Forelimb muscle (tissue), 1 donor: ENCODE results near the gene WRAP53. TPM values are rescaled to one million over a fixed set of nuclear protein-coding genes. Genes with fewer than 3 reads are reported as not detected.

Experiments
- DNase-seq: peaks from one replicate; pipeline ENCODE4 v3.0.0-alpha.2; 2013; ENCODE audit warnings: low read depth
- polyA plus RNA-seq: library from polyadenylated mRNA; unstranded; fragments of 120-200 nt; gene quantifications from one replicate; pipeline ENCODE4 v1.2.1, GENCODE V29; 2013; ENCODE audit not compliant: insufficient read length

The WRAP53 gene
- polyA plus RNA-seq, 1 donor, result 6.6 TPM

DNA sequence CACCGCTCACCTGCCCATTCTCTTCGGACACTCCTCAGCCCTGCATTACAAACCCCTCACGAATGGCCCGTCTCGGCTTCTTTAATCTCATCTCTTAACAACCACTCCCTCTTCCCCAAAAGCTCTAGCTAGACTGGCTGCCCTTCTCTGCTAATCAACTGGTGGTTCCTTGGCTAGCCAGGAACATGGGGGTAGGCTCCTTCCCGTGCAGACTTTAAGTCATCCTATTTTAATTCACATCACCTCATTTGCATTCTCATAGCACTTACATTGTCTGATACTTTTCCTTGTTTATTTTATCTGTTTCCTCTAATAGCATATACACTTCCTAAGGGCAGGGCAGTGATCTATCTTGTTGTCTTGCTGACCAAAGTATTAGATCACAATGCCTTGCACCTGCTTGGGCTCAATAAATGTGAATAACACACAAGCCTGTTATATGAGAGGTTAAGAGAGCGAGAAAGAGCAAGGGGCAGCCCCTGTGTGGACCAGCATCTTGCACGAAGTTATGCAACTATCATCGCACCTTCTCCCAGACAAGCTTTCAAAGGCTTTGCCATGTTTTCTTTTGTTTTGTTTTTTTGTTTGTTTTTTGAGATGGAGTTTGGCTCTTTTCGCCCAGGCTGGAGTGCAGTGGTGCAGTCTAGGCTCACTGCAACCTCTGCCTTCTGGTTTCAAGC lies 10.7 kb upstream of the WRAP53 start:
- no peak for DNase-seq

DNA sequence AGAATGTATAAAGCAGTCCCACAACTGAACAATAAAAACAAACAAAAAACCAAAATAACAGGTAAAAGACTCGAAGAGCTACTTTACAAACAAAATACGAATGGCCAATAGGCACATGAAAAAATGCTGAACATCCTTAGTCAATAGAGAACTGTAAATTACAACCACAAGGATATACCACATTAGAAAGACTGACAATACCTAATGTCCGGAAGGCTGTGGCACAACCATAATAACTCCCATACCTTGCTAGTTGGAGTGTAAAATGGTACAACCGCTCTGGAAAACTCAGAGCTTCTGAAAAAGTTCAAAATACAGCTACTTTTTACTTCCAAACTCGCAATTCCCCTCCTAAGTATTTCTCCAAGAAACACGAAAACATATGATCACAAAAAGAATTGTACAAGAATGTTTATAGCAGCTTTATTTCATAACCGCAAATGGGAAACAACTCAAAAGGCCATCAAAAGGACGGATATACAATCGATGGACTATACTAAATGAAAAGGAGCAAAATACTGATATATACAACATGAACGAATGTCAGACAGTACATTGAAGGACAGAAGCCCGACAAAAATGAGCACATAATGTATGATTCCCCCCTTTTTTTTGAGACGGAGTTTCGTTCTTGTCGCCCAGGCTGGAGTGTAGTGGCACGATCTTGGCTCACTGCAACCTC lies 3.3 kb upstream of the WRAP53 start:
- DNase-seq, result no peak

DNA sequence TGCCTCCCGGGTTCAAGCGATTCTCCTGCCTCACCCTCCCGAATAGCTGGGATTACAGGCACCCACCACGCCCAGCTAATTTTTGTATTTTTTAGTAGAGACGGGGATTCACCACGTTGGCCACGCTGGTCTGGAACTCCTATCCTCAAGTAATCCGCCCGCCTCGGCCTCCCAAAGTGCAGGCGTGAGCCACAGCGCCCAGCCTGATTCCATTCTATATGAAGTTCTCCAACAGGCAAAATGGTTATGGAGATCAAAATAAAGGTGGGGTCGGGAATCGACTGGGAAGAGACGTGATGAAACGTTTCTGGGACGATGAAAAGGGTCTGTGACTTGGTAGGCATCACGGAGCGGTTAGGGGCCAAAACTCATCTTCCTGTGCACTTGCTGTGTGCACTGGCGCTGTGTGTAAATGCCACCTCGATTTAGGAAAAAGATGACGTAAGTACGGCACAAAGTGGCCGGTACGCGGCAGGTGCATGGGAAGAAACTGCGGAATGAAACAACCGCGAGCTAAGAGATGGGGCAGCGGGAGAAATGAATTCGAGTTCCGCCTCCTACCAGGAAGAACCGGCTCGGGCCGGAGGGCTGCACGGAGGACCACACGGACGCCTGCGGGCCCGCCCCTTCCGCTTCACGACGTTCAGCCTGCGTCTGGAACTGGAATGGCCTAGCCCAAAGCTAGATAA lies 2.6 kb upstream of the WRAP53 start:
- peak; percentile 87 for DNase-seq

DNA sequence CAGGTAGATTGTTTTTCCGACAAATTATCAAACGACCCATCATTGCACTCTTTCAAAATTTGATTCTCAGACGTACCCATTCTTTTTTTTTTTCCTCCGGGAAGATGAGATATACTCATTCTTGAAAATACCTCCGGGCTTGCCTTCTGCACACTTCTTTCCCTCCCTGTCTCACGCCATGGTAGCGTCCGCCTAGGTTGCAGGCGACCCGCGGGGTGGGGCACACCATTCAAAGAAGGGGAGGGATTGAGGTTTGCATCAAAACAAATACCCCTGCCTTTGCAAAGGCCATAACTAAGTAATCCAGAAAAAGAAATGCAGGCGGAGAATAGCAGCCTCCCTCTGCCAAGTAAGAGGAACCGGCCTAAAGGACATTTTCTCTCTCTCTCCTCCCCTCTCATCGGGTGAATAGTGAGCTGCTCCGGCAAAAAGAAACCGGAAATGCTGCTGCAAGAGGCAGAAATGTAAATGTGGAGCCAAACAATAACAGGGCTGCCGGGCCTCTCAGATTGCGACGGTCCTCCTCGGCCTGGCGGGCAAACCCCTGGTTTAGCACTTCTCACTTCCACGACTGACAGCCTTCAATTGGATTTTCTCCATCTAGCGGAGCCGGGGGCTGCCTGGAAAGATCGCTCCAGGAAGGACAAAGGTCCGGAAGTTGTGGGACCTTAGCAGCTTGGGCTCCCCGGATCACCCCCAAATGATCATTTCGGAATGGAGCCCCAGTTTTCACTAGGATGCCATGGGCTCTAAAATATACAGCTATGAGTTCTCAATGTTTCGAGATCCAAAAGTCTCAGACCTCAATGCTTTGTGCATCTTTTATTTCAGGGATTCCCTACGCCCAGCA lies 1.8 kb upstream of the WRAP53 start:
- peak; percentile 67 for DNase-seq

DNA sequence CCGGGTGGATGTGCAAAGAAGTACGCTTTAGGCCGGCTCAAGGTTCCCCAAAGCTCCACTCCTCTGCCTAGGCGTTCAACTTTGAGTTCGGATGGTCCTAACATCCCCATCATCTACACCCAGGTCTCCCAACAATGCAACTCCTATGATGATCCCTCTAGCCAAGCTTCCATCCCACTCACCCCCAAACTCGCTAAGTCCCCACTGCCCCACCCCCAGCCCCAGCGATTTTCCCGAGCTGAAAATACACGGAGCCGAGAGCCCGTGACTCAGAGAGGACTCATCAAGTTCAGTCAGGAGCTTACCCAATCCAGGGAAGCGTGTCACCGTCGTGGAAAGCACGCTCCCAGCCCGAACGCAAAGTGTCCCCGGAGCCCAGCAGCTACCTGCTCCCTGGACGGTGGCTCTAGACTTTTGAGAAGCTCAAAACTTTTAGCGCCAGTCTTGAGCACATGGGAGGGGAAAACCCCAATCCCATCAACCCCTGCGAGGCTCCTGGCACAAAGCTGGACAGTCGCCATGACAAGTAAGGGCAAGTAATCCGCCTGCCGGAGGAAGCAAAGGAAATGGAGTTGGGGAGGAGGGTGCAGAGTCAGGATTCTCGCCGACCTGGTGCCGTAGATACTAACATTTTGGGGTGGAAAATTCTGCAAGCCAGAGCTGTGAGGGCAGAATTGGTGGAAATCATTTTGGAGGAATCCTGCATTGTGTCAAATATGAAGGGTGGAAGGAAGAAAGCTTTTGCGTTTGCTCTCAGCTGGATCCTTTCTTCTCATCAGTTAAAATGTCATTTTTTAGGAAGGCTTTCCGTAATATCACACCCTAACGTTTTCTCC lies 987 bp upstream of the WRAP53 start, which contains the start of gene TP53:
TP53 (minus strand) TSS at position 419 of the 836 bp plus-strand sequence. CDS start 10,896 bp downstream, outside the sequence.
- DNase-seq, result peak; percentile 80

DNA sequence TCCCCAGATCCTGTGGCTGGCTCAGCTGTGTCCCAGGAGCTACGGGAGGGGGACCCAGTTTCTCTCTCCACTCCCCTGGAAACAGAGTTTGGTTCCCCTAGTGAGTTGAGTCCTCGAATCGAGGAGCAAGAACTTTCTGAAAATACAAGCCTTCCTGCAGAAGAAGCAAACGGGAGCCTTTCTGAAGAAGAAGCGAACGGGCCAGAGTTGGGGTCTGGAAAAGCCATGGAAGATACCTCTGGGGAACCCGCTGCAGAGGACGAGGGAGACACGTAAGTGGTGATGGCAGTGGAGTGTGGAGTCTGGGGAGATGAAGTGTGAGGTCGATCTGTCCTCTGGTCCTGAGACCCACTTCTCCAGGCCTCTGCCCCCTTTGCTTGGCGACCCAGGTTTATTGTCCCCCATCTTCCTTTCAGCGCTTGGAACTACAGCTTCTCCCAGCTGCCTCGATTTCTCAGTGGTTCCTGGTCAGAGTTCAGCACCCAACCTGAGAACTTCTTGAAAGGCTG lies 585 bp downstream of the WRAP53 start:
- no peak for DNase-seq

DNA sequence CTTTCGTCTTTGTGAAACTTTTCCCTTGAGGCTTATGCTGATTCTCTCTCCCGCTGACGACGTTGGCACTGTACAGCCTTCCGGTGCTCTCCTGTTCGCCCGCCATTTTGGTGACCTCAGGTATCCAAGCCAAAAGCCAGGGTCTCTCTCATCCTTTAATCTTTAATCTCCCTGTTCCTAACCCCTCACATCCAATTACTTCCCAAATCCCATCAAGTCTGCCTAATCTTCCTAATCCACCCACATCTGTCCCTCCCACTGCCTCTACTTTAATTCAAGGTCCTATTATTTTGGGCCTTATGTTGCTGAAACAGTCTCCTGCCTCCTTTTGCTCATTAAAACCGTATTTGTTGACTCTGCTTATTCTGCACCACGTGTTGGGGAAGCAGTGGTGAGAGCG lies 7.3 kb downstream of the WRAP53 start:
- no peak for DNase-seq

DNA sequence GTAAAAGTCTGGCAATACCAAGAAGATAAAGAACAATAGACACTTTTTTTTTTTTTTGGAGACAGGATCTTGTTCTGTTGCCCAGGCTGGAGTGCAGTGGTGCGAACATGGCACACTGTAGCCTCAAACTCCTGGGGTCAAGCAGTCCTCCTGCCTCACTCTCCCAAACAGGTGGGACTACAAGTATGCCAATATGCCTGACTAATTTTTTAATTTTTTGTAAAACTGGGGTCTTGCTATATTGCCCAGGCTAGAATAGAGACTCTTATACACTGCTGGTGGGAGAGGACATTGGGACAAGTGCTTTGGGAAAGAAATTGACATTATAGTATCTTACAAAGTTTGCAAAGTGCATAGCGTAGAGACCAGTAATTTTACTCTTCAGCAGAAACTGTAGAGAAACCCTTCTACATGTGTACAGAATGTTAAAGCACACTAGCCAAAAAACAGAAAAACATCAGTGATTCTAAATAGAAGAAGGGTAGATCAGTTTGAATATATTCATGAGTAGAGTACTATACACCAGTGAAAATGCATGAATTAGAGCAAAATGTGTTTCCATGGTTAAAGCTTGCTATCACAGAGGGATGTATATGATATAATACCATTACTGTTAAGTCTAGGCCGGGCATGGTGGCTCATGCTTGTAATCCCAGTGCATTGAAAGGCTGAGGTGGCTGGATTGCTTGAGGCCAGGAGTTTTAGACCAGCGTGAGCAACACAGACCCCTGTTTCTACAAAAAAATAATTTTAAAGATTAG lies 9.7 kb downstream of the WRAP53 start:
- no peak for DNase-seq

DNA sequence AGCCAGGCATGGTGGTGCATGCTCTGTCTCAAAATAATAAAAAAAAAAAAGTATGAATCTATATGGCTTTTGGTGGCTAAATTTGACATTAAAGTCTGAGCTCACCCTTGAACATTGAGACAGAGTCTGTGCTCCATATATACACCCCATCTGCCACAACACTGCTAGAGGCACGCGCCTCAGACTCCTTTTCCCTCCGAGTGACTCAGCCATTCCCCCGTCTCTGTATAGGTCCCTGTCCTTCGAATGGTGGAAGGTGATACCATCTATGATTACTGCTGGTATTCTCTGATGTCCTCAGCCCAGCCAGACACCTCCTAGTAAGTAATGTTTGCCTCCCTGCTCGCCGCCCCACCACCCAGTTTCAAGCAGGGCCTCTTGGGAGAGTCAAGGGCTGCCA lies 12.2 kb downstream of the WRAP53 start:
- DNase-seq, result no peak

DNA sequence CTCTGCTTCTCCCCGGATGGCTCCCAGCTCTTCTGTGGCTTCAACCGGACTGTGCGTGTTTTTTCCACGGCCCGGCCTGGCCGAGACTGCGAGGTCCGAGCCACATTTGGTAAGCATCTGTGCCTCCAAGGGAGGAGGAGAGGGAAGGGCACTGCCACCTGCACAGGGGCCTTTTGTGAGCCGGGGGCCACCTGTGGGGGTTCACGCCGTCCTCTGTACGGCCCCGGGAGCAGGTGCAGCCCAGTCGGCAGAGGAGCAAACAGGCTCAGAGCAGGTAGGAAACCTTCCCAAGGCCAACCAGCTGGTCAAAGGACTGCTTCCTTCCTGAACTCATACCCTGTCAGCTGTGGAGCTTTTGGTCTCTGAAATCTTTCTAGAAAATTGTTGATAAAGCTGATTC lies 13.4 kb downstream of the WRAP53 start:
- no peak for DNase-seq

DNA sequence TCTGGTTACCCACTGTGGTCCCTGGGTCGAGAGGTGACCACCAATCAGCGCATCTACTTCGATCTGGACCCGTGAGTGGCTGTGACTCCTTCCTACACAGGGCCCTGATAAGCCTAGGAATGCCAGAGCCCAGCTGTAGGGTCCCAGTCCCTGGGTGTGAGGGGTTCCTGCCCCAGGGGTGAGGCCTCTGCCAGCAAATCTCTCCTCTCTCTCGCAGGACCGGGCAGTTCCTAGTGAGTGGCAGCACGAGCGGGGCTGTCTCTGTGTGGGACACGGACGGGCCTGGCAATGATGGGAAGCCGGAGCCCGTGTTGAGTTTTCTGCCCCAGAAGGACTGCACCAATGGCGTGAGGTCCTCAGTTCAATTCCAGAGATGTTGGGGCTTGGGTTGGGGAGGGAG lies 14.5 kb downstream of the WRAP53 start:
- no peak for DNase-seq

DNA sequence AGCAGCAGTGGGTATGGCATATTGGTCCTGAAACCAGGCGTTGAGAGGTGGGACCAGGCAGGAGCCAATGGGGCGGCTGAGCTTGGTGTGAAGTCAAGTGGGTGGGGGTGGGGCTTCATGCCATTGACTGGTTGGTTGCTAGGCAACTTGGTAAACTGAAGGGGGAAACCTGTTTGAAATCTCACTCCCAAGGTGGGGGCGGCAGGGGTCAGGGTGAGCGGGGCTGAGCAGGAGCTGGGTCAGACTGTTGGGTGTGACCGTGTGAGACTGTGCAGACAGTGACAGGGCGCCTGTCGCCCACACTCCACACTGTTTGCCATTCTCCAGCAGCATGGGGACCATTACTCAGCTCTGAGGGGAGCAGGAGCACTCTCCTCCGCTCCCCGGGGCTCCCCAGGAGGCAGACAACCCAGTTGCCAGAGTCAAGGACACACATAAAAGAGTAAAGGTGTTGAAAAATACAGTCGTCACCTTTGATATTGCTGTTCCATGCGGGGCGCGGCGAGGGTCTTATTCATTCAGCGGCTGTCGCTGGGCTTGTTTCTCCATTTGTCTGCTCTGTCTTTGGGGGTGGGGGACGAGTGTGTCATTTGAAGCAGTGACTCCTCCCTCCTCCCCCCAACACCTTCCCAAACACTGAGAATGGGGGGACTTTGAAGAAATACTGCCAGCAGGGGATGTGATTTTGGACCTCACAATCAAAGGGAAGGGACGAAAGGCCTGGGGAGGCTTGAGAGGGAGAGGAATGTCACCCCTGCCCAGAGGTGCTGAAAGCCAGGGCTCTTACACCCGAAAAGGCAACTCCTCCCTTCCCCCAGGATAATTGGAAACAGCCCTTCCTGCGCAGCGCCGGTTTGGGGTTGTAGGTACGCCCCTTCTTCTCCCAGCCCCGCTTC lies 15.6 kb downstream of the WRAP53 start:
- no peak for DNase-seq

DNA sequence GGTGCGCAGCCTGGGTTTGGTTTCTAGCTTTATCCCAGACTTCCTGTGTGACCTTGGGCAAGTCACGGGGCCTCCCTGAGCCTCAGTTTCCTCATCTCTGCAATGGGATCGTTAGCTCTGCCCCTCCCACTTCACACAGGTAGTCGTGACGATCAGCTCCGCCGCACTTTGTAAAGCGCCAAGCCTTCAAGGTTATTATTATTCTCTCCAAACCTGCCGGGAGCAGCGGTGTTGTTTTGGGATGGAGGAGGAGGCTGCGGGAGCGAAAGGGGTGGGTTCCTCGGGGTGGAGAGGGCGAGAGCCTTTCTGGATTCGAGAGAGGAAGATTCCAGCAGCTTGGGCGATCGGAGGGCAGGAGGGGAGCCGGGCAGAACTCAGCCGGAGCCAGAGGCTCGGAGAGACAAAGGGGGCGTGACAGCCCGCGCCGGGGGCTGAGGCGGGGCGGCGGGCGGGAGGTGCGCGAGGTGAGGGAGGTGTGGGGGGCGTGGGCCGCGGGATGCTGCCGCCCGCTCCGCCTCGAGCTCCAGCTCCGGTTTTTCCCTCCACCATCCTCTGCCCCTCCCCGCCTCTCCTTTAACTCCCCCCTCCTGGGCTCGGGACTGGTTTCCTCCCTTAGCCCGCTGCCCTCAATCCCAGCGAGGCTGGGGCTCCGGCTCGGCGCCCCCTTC lies 16.5 kb downstream of the WRAP53 start, which contains the start of gene EFNB3:
EFNB3 (plus strand) TSS at position 602 of the 668 bp plus-strand sequence. CDS start 397 bp downstream, outside the sequence.
- no peak for DNase-seq

DNA sequence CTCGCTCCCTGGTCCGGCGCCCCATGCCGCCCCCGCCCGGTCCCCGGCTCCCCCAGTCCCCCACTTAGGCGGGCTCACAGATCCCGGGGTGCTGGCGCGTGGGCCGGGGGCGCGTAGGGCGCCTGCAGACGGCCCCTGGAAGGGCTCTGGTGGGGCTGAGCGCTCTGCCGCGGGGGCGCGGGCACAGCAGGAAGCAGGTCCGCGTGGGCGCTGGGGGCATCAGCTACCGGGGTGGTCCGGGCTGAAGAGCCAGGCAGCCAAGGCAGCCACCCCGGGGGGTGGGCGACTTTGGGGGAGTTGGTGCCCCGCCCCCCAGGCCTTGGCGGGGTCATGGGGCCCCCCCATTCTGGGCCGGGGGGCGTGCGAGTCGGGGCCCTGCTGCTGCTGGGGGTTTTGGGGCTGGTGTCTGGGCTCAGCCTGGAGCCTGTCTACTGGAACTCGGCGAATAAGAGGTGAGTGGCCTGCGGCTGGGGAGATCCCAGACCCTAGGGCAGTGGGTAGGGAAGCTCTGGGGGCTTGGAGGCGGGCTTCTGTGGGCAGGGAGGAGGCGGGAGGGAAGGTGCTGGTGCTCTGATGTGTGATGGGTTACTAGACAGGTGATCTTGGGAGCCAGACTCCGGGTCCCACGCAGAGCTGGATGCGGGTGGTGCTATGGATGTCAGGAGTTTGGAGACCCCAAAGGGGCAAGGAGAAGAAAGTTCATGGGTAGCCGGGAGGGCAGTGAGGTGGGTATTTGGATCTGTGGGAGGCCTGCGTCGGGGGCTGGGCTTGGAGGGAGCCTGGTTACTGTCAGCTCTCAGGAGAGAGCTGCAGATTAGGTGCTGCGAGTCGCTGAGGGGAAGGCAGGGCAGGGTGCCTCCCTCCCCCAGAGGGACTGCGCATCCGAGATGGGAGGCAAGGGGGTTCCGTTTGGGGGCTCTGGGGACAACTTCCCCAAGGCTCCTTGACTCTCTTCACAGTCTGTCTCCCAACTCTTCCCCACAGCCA lies 17.3 kb downstream of the WRAP53 start:
- no peak for DNase-seq

DNA sequence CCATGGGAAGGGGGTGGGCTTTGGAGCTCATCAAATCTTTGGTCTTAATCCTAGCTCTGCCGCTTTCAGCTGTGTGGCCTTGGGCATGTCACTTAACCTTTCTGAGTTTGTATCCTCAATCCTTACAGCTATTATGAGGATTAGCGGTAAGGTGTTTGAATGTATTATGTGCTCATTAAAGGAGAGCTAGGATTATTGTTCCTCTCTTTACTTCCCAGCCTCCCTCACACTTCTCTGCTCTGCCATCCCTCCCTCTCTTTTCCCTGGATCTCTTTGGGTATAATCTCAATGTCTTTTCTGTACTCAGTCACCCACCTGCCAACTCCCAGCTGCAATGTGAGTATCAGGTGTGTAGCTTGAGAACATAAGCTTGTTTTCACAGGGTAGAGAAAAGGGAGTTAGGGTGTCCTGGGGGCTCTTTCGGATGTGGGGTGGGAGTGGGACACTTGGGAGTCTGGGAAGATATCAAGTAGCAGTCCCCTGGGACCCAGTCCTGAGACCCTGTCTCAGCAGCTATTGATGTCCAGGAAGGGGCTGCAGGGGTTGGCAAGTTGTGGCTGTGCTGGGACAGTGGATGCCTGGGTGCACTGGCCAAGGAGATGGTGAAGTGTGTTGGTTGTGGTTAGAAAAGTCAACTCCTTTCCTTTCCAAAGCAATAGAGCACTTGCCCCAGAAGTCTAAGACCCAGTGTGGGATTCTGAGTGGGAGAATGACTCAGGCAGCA lies 18.5 kb downstream of the WRAP53 start:
- DNase-seq, result no peak

DNA sequence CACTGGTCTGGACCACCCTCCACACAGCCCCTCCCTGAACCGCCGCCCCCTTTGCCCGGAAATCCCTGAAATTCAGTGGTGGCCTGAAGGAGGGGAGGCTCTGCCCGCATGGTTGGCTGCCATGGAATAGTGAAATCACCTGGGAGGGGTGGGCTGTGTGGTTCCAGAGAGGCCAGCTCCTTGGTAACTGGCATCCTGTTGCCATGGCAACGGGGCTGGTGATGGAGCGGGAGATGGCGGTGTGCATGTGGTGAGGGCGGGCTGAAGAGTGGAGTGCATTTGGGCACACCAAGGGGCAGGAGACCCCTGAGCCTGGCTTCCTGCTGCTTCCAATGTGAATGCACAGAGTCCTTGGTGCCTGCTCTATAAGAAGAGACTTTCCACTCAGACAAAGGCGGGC lies 19.2 kb downstream of the WRAP53 start:
- DNase-seq, result no peak
